SK-N-SH (cell line): ENCODE data around the gene C16orf95. TPM values are rescaled to one million over a fixed set of nuclear protein-coding genes. Genes with fewer than 3 reads are reported as not detected.

Experiments
- CTCF ChIA-PET: fragments of 300-600, 350-600 bp; formaldehyde crosslinking; extraction: SDS; loops from one replicate; lab custom pipeline; 2021; lab: Yijun Ruan, JAX
- POLR2A ChIA-PET: fragments of 350-600 bp; sonication (Branson Sonifier 250); formaldehyde crosslinking; extraction: SDS; loops from one replicate; lab custom pipeline; 2020; ENCODE audit warnings: antibody characterized with exemption, inconsistent platforms; lab: Yijun Ruan, JAX
- DNase-seq: peaks from one replicate; pipeline ENCODE4 v3.0.0; 2012
- H2AFZ ChIP-seq: fragments of 200-600 bp; sonication (generic); 2 replicates; pipeline ENCODE4 v1.8.1; 2016; ENCODE audit warnings: antibody characterized with exemption, mild to moderate bottlenecking, low read depth
- H3F3A ChIP-seq: fragments of 200-600 bp; sonication (generic); replicated peaks from 2 replicates; pipeline ENCODE3; 2016; ENCODE audit warnings: antibody characterized with exemption, mild to moderate bottlenecking; ENCODE audit not compliant: insufficient read depth
- H3K27ac ChIP-seq, 2 experiments: fragments of 200-500 bp in 1 of 2; fragments of 200-600 bp in 1 of 2; sonication (Bioruptor generic) in 1 of 2; sonication (generic), shearing (Covaris generic) in 1 of 2; 2 replicates each; pipeline versions ENCODE4 v1.5.1 to v1.6.1; 2014 to 2016; ENCODE audit warnings: low read depth in 2 of 2, inconsistent platforms in 1 of 2, low read length in 1 of 2, mild to moderate bottlenecking in 1 of 2, mixed read lengths in 1 of 2
- H3K27me3 ChIP-seq: fragments of 200-600 bp; sonication (generic), shearing (Covaris generic); 2 replicates; pipeline ENCODE4 v1.6.1; 2016; ENCODE audit warnings: mixed run types; ENCODE audit not compliant: insufficient read depth
- H3K36me3 ChIP-seq, 2 experiments: fragments of 200-500 bp in 1 of 2; fragments of 200-600 bp in 1 of 2; sonication (Bioruptor generic) in 1 of 2; sonication (generic) in 1 of 2; replicated peaks in 1 of 2; 2 replicates each; pipeline versions ENCODE3 to v1.5.1; 2014 to 2016; ENCODE audit warnings: low read length in 1 of 2, mild to moderate bottlenecking in 1 of 2; ENCODE audit not compliant: insufficient read depth in 2 of 2, control insufficient read depth in 1 of 2
- H3K4me1 ChIP-seq, 2 experiments: fragments of 200-500 bp in 1 of 2; fragments of 200-600 bp in 1 of 2; sonication (Bioruptor generic) in 1 of 2; sonication (generic), shearing (Covaris generic) in 1 of 2; 2 replicates each; pipeline versions ENCODE4 v1.5.1 to v1.6.1; 2014 to 2016; ENCODE audit warnings: low read depth in 1 of 2, low read length in 1 of 2, mixed run types in 1 of 2; ENCODE audit not compliant: insufficient read depth in 2 of 2, control insufficient read depth in 1 of 2
- H3K4me2 ChIP-seq: fragments of 200-600 bp; sonication (generic), shearing (Covaris generic); 2 replicates; pipeline ENCODE4 v1.6.1; 2017; ENCODE audit warnings: mixed run types
- H3K4me3 ChIP-seq, 2 experiments: fragments of 200-500 bp in 1 of 2; fragments of 200-600 bp in 1 of 2; sonication (Bioruptor generic) in 1 of 2; sonication (generic), shearing (Covaris generic) in 1 of 2; 2 replicates each; pipeline versions ENCODE4 v1.5.1 to v1.8.1; 2014 to 2016; ENCODE audit warnings: low read depth in 2 of 2, inconsistent platforms in 1 of 2, low read length in 1 of 2, mild to moderate bottlenecking in 1 of 2, mixed read lengths in 1 of 2, moderate library complexity in 1 of 2
- H3K79me2 ChIP-seq: fragments of 200-600 bp; sonication (generic); 2 replicates; pipeline ENCODE4 v1.8.1; 2017; ENCODE audit warnings: mild to moderate bottlenecking; ENCODE audit not compliant: insufficient read depth
- H3K9ac ChIP-seq: fragments of 200-600 bp; sonication (generic); 2 replicates; pipeline ENCODE4 v1.6.1; 2017; ENCODE audit warnings: mixed run types
- H3K9me2 ChIP-seq: fragments of 200-600 bp; sonication (generic); 2 replicates; pipeline ENCODE4 v1.6.1; 2017; ENCODE audit warnings: mixed run types
- H3K9me3 ChIP-seq: fragments of 200-600 bp; sonication (generic); 2 replicates; pipeline ENCODE4 v1.6.1; 2017; ENCODE audit warnings: mixed run types, mild to moderate bottlenecking, moderate library complexity
- H4K20me1 ChIP-seq: fragments of 200-600 bp; sonication (generic); 2 replicates; pipeline ENCODE4 v1.6.1; 2017; ENCODE audit warnings: mild to moderate bottlenecking, mixed run types; ENCODE audit not compliant: insufficient read depth
- FOSL2 ChIP-seq: IDR thresholded peaks from 2 replicates; pipeline ENCODE4 v1.4.0; 2012; ENCODE audit warnings: low read depth, mild to moderate bottlenecking, moderate library complexity, borderline replicate concordance
- IRF3 ChIP-seq: fragments of 150-350 bp; IDR thresholded peaks from 2 replicates; pipeline ENCODE4 v1.6.1; 2016; ENCODE audit warnings: mild to moderate bottlenecking, low read depth, low read length
- JUND ChIP-seq: IDR thresholded peaks from 2 replicates; pipeline ENCODE4 v1.4.0; 2012
- MEF2A ChIP-seq: IDR thresholded peaks from 2 replicates; pipeline ENCODE4 v1.4.0; 2012; ENCODE audit warnings: low read depth, borderline replicate concordance
- RCOR1 ChIP-seq: fragments of 150-350 bp; IDR thresholded peaks from 2 replicates; pipeline ENCODE4 v1.6.1; 2017; ENCODE audit warnings: antibody characterized with exemption, low read length
- REST ChIP-seq: IDR thresholded peaks from 2 replicates; pipeline ENCODE4 v1.6.1; 2012; ENCODE audit warnings: mild to moderate bottlenecking, low read depth, low read length, moderate library complexity
- SIN3A ChIP-seq: IDR thresholded peaks from 2 replicates; pipeline ENCODE4 v1.6.1; 2012; ENCODE audit warnings: low read depth, mild to moderate bottlenecking, low read length, moderate library complexity, borderline replicate concordance
- ZBTB33 ChIP-seq: IDR thresholded peaks from 2 replicates; pipeline ENCODE4 v1.4.0; 2012; ENCODE audit warnings: low read depth, borderline replicate concordance
- WGBS: methylation state at CpG from one replicate; pipeline ENCODE4 v1.1.6; 2017; ENCODE audit warnings: low lambda C conversion rate; 5-methylcytosine and 5-hydroxymethylcytosine counted together
- polyA plus RNA-seq, 3 experiments: library from polyadenylated mRNA; depleted of rRNA; stranded (reverse); fragments of >200 nt; gene quantifications; 2 replicates each; pipeline ENCODE4 v1.2.3, GENCODE V29; 2012

Gene C16orf95
- polyA plus RNA-seq, 1 of the 3 experiments (the other 2 are of a cell fraction), result 5.0 TPM

DNA sequence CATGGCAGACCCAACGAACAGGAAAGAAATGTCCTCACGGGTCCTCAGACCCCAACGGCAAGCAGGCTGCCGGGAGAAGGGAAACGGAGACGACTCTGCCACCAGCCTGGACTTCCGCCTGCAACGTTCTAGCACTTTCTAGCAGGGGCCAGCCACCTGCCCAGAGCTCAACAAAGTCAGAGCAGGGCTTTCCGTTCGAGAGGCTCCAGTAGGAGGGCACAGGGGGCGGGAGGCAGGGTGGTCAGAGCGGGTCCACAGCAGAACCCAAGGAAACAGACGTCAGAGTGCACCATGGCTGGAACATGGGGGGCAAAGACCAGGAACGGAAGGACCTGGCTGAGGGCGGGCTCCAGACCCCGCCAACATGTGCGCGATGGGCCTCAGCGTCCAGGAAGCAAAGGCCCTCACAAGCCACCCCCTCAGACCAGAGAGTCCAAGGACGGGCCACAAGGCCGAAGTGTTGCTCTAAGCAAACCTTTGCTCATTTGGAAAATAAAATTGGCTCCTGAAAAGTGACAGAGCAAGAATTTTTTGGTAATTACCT lies 29.4 kb upstream of the C16orf95 start (continued):
- TF ChIP-seq REST, result no peak
- no peak for TF ChIP-seq SIN3A
- no peak for TF ChIP-seq RCOR1
- no peak for TF ChIP-seq ZBTB33
- no peak for TF ChIP-seq MEF2A
- TF ChIP-seq FOSL2, result no peak

DNA sequence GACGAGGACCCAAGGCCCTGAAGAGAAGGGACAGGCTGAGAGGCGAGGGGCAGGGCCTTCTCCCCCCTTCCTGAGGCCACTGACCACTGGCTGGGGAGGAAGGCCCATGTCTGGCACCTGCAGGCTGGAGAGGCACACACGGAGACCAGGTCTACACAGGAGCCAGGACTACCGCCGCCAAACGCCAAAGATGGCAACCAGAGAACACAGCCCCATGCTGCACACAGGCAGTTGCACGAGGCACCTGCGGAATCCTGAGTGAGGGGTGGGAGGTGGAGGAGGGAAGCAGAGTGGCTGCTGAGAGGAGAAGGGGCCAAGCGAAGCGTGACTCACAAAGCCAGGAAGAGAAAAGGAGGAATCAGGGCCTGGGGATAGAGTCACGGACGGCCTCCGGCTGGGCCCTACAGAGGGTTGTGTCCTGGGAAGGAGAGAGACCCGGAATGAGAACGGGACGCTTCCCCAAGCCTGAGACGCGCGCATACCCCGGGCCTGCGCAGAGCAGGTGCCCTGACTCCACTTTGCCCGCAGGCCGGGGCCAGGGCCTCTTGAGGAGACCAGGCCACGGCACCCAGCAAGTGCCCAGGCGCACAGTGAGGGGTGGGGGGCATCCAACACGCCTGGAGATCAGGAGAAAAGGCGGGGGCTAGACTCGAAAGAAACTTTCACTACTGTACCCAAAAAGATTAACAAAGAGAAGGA lies 28.7 kb upstream of the C16orf95 start:
- Histone ChIP-seq H3K4me3 (no peak overlapping the region), H3K36me3 (peaks cover 6 to 23% of the 10 kb centered on the region in 2 experiments)

More for the DNA sequence above, 28.7 kb upstream of the C16orf95 start:
- 95% methylated on average over 28 of the region's 28 CpGs for WGBS
- no peak overlapping the region for H2AFZ ChIP-seq
- H3K79me2 ChIP-seq, result peaks cover 14% of the 10 kb centered on the region; the same call in 1 of the 2 replicates
- H3K9ac ChIP-seq, result no peak overlapping the region
- DNase-seq, result no peak
- H3K4me2 ChIP-seq, result no peak overlapping the region
- peaks cover 0 to 10% of the 10 kb centered on the region in 2 experiments; a peak in 2 of 4 replicates for H3K4me1 ChIP-seq
- no peaks in the 10 kb centered on the region for H4K20me1 ChIP-seq
- no peaks in the 10 kb centered on the region for H3F3A ChIP-seq
- TF ChIP-seq SIN3A (no peak), JUND (no peak), FOSL2 (no peak), IRF3 (no peak)
- H3K9me2 ChIP-seq, result no peaks in the 10 kb centered on the region
- ChIA-PET CTCF (no interaction called here), POLR2A (no interaction called here)
- H3K27ac ChIP-seq, result no peak overlapping the region
- no peaks in the 10 kb centered on the region for H3K9me3 ChIP-seq
- H3K27me3 ChIP-seq, result no peaks in the 10 kb centered on the region
